Lower lobe of right lung (tissue), 2 donors: ENCODE results near the gene TANC2. TPM values are rescaled to one million over a fixed set of nuclear protein-coding genes. Genes with fewer than 3 reads are reported as not detected.
A peak's percentile ranks its signal among the peaks of the same experiment; 100 is the strongest.

Experiments
- ATAC-seq, 2 donors: fragments of 200-7000 bp; cut with Tn5 transposase; one replicate each; pipeline ENCODE4 v1.9.1; 2020 to 2022; ENCODE audit warnings: mild to moderate bottlenecking in 2 of 2, moderate library complexity in 2 of 2
- DNase-seq: peaks from one replicate; pipeline ENCODE4 v3.0.0-alpha.2; 2020
- H3K27ac ChIP-seq: fragments of 200-600 bp; one replicate; pipeline ENCODE4 v1.8.0; 2022
- H3K27me3 ChIP-seq: fragments of 200-600 bp; one replicate; pipeline ENCODE4 v1.8.0; 2022; ENCODE audit warnings: low read depth
- H3K36me3 ChIP-seq: fragments of 200-600 bp; one replicate; pipeline ENCODE4 v1.8.0; 2022; ENCODE audit warnings: mild to moderate bottlenecking
- H3K4me1 ChIP-seq: fragments of 200-600 bp; one replicate; pipeline ENCODE4 v1.8.0; 2022
- H3K4me3 ChIP-seq: fragments of 200-600 bp; one replicate; pipeline ENCODE4 v1.8.0; 2022; ENCODE audit warnings: mild to moderate bottlenecking
- H3K9me3 ChIP-seq: fragments of 200-600 bp; one replicate; pipeline ENCODE4 v1.8.0; 2022
- intact Hi-C: fragments of 100-400 bp; cut with DNase I; formaldehyde crosslinking; loops from one replicate; pipeline ENCODE4 v1.11.0; 2022
- total RNA-seq: library from RNA; stranded (reverse); fragmentation: NEBNext Ultra II Directional; extraction: Animal tissue kit (Norgen Biotek cat#: 25700); gene quantifications from one replicate; pipeline ENCODE4 v1.2.1, GENCODE V29; 2021
- TF ChIP-seq, protein P1 (sequence below): fragments of 200-600 bp; IDR thresholded peaks from one replicate; pipeline ENCODE4 v1.8.0; 2022; ENCODE audit warnings: antibody characterized with exemption, mild to moderate bottlenecking
- donor health status: DM: no; HTN: yes; CAD: no; lungs with severe emphysema.

TANC2 gene
- total RNA-seq, 1 donor from 2014 or later, result 125 TPM

DNA sequence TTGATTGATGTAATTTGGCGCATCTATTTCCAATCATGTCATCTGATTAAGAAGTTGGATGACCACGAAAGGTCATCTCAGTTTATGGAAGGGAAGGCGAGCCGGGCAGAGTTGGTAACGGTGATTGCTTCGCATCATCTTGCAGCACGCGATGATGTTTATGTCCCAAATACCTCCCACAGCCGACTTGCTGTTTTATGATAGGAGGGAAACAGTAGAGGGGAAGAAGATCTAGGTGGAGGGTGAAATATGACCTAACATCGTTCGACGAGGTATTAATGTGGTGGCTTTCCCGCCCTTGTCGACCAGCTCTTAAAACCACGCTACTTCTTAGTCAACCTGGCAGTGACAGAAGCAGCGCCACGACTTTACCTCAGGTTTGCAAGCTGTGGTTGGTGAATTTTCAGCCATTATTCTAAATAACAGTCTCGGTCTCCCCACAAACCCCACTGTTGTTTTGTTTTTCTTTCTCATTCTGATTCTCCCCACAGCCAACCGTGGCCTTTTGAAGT lies 805 bp upstream of the TANC2 start:
- Histone ChIP-seq H3K27me3 (no peaks in the 10 kb centered on the region), H3K4me3 (peak overlapping the region; percentile 88), H3K9me3 (no peaks in the 10 kb centered on the region), H3K4me1 (peaks cover 26% of the 10 kb centered on the region), H3K27ac (peak overlapping the region; percentile 83), H3K36me3 (no peaks in the 10 kb centered on the region)
- ATAC-seq (no peak), DNase-seq (no peak)
- intact Hi-C loops, result no loop called here
- TF ChIP-seq, protein P1, sequence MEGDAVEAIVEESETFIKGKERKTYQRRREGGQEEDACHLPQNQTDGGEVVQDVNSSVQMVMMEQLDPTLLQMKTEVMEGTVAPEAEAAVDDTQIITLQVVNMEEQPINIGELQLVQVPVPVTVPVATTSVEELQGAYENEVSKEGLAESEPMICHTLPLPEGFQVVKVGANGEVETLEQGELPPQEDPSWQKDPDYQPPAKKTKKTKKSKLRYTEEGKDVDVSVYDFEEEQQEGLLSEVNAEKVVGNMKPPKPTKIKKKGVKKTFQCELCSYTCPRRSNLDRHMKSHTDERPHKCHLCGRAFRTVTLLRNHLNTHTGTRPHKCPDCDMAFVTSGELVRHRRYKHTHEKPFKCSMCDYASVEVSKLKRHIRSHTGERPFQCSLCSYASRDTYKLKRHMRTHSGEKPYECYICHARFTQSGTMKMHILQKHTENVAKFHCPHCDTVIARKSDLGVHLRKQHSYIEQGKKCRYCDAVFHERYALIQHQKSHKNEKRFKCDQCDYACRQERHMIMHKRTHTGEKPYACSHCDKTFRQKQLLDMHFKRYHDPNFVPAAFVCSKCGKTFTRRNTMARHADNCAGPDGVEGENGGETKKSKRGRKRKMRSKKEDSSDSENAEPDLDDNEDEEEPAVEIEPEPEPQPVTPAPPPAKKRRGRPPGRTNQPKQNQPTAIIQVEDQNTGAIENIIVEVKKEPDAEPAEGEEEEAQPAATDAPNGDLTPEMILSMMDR, result no peak

DNA sequence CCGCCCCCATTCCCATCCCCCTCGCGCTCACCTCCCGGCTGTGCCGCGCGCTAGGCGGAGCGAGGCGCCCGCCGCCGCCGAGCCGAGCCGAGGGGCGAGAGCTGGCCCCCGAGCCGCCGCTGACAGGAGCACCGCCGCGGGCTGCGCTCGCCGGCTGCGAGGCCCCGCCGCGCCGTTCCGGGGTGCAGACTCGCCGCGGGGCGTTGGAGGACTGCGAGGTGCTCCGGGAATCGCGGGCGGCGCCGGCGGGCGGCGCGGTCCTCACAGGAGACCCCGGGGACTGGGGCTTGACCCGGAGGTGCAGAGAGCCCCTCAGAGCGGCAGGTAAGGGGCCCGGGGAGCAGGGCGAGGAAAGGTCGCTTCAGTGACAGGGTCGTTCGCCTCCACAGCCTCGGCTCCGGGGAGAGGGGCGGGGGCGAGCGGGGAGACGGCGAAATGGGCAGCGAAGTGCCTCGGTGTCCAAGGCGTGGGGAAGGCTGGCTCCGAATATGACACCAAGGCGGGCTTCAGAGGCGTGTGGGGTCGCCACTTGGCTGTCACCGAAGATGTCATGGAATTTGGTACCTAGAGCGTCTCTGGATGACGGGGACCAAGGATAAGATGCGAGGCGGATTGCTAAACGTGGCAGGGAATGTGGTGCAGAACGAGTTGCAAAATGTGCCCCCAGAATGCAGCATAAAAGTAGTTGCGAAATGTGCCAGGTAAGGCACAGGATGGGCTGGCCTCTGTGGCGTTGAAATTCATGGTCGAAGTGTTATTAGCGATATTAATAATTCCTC lies 580 bp downstream of the TANC2 start:
- no peaks in the 10 kb centered on the region for H3K27me3 ChIP-seq
- peak overlapping the region; percentile 88 for H3K4me3 ChIP-seq
- intact Hi-C loops, result no loop called here
- H3K36me3 ChIP-seq, result no peaks in the 10 kb centered on the region
- peak overlapping the region; percentile 92 for H3K27ac ChIP-seq
- TF ChIP-seq, protein P1, result no peak
- DNase-seq, result peak; percentile 80
- ATAC-seq, result peak; percentile 68 to 77
- no peaks in the 10 kb centered on the region for H3K9me3 ChIP-seq
- H3K4me1 ChIP-seq, result peaks cover 26% of the 10 kb centered on the region

DNA sequence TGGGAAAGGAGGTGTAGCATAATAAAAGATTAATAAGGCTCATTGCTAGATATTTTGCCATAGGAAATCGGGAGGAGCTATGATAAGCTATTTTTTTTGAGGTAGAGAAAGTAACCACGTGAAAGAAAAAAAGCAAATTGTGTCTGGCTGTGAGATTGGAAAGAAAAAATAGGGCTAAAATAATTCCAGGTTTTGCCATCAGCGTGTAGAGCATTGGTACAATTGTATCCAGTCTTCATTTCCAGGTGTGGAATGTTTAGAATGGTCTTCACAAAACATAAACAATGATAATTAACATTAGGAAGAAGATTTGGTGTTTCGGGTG lies 1.1 kb downstream of the TANC2 start:
- no peaks in the 10 kb centered on the region for H3K36me3 ChIP-seq
- no peaks in the 10 kb centered on the region for H3K27me3 ChIP-seq
- DNase-seq (no peak), ATAC-seq (no peak)
- H3K4me3 ChIP-seq, result peak overlapping the region; percentile 88
- TF ChIP-seq, protein P1, result no peak
- peak overlapping the region; percentile 92 for H3K27ac ChIP-seq
- peaks cover 26% of the 10 kb centered on the region for H3K4me1 ChIP-seq
- no peaks in the 10 kb centered on the region for H3K9me3 ChIP-seq
- intact Hi-C loops, result no loop called here

DNA sequence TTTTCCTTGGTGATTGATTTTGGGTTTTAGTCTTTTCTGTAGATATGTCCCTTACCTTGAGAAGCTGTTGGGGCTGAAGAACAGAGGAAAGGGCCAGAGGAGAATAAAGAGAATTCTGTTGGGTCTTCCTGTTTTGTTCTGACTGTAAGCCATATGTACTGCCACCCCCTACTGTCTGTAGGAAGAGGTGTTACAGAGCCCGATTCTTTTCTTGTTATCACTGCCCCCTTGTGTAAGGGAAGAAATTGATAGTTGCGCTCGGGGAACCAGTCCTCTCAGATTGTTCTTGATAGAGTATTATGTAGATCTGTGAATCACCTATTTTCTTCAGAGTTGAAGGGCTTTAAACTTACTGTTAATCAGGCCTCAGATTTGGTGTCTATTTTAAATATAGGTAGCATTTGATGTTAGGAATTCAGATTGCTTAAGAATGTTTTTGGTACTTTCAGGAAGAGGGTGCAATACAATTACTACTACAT lies 2.4 kb downstream of the TANC2 start:
- TF ChIP-seq, protein P1, result peak; percentile 82
- no peaks in the 10 kb centered on the region for H3K9me3 ChIP-seq
- peak overlapping the region; percentile 88 for H3K4me3 ChIP-seq
- intact Hi-C loops, result no loop called here
- no peaks in the 10 kb centered on the region for H3K36me3 ChIP-seq
- peaks cover 26% of the 10 kb centered on the region for H3K4me1 ChIP-seq
- ATAC-seq (peak; percentile 68 to 73), DNase-seq (no peak)
- H3K27ac ChIP-seq, result no peak overlapping the region
- H3K27me3 ChIP-seq, result no peaks in the 10 kb centered on the region

DNA sequence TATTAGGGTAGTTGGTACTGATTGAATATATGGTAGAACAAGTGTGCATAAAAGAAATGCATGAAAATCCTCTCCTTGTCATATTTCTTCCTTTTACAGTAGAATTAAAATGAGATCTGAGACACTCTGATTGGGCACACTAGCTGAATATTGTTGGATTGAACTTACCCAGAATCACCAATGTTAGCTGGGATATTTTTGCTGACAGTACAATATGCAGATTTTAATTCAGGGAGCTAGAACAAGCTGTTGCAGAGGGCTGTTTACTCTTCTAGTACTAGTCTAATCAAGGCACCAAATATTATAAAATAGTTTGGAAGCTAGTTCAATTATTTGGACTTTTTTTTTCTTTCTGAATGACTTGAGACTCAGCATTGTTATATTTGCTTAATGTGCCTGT lies 4.6 kb downstream of the TANC2 start:
- DNase-seq (no peak), ATAC-seq (no peak)
- TF ChIP-seq, protein P1, result no peak
- Histone ChIP-seq H3K27ac (no peak overlapping the region), H3K9me3 (no peaks in the 10 kb centered on the region), H3K4me3 (no peak overlapping the region), H3K27me3 (no peaks in the 10 kb centered on the region), H3K36me3 (no peaks in the 10 kb centered on the region), H3K4me1 (peaks cover 26% of the 10 kb centered on the region)
- intact Hi-C loops, result no loop called here
